RWPE1 (cell line): Measurements from ENCODE around the gene DHX58.
A peak's percentile ranks its signal among the peaks of the same experiment; 100 is the strongest.
"Not testable (repeated sequence)": the region's sequence is repeated elsewhere in the genome, so short reads cannot be mapped to it uniquely, and the experiment has no call there.

Experiments
- CTCF ChIA-PET: fragments of 350-600 bp; sonication (Branson Sonifier 250); formaldehyde crosslinking; extraction: SDS; loops from one replicate; lab custom pipeline; 2021; lab: Yijun Ruan, JAX
- POLR2A ChIA-PET: fragments of 400-600 bp; formaldehyde crosslinking; extraction: SDS; loops from one replicate; lab custom pipeline; 2020; ENCODE audit warnings: antibody characterized with exemption; ENCODE audit not compliant: low non-redundant PET; lab: Yijun Ruan, JAX
- DNase-seq: peaks from one replicate; pipeline ENCODE4 v3.0.0; 2012; ENCODE audit warnings: low spot score
- H3K27ac ChIP-seq: fragments of 450-650 bp; 2 replicates; pipeline ENCODE4 v1.5.1; 2017
- TF ChIP-seq, protein P1 (sequence below): fragments of 450-650 bp; conservative IDR thresholded peaks from 2 replicates; pipeline ENCODE4 v1.5.1; 2017; ENCODE audit warnings: low read depth, mild to moderate bottlenecking

DHX58 gene

DNA sequence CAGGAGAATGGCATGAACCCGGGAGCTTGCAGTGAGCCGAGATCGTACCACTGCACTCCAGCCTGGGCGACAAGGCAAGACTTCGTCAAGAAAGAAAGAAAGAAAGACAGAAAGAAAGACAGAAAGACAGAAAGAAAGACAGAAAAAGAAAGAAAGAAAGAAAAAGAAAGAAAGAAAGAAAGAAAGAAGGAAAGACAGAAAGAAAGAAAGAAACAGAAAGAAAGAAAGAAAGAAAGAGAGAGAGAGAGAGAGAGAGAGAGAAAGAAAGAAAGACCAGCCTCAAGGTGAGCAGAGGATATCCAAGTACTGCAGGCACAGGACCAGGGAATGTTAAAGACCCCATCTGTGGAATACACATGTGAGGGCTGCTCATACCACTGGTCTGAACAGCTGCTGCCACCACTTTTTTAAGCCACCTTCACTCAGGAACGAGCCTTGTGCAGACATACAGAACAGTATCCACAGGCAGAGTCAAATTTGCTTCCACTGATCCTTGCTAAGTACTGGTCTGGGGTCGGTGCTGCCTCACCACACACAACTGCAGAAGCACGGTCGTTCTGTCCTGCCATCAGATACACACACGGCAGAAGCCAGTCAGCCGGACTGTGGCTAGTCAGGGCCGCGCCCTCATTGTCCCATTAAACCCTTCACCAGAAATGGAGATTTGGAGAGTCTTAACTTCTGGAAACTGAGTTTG lies 34.5 kb upstream of the DHX58 start:
- no peak overlapping the region for H3K27ac ChIP-seq
- CTCF ChIA-PET: no interaction called here
- no peak for DNase-seq
- POLR2A ChIA-PET: no interaction called here
- TF ChIP-seq, protein P1, sequence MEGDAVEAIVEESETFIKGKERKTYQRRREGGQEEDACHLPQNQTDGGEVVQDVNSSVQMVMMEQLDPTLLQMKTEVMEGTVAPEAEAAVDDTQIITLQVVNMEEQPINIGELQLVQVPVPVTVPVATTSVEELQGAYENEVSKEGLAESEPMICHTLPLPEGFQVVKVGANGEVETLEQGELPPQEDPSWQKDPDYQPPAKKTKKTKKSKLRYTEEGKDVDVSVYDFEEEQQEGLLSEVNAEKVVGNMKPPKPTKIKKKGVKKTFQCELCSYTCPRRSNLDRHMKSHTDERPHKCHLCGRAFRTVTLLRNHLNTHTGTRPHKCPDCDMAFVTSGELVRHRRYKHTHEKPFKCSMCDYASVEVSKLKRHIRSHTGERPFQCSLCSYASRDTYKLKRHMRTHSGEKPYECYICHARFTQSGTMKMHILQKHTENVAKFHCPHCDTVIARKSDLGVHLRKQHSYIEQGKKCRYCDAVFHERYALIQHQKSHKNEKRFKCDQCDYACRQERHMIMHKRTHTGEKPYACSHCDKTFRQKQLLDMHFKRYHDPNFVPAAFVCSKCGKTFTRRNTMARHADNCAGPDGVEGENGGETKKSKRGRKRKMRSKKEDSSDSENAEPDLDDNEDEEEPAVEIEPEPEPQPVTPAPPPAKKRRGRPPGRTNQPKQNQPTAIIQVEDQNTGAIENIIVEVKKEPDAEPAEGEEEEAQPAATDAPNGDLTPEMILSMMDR: no peak

DNA sequence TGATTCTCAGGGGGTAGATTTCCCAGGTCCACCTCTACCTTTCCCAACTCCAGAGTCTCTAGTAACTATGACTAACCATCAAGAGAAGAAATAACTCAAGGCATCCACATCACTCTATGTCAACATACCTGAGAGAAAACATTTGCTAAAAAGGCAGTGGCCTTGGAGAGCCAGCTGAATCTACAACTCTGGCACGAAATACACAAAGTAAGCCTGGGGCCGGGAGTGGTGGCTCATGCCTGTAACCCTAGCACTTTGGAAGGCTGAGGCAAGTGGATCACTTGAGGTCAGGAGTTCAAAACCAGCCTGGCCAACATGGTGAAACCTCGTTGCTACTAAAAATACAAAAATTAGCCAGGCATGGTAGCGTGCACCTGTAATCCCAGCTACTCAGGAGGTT lies 30.6 kb upstream of the DHX58 start:
- CTCF ChIA-PET: interaction anchor here (1.0 kb wide), 1 partner anchor 11 kb away, joined by 4 read pairs; no protein-coding TSS in a partner anchor
- H3K27ac ChIP-seq, POLR2A ChIA-PET, DNase-seq: not testable (repeated sequence)

DNA sequence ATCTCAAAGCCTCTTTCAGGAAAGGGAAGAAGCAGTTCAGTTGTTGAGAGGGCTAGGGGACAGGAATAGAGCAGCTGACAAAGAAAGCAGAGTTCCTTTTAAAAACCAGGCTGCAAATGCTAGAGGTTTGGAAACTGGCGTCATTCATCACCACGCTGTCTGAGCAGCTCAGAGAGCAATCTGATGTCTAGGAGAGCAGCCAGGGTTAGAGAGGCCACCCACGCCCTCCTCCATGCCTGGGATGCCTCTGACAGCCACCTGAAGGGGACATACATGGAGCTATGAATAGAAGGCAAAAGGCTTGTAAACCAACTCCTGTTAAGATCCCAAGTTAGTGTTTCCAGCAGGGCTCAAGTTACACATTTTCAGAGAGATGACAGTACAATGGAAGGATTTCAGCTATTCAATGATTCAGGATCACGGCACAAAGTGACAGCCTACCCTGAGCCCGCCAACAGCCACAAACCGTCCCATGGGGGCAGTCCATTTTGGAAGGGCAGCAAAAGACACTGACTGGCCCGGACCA lies 29.9 kb upstream of the DHX58 start:
- no peak for DNase-seq
- ChIA-PET POLR2A (no interaction called here), CTCF (interaction anchor here (1.0 kb wide), 1 partner anchor 10 kb away, joined by 4 read pairs; no protein-coding TSS in a partner anchor)
- no peak overlapping the region for H3K27ac ChIP-seq
- TF ChIP-seq, protein P1: no peak

DNA sequence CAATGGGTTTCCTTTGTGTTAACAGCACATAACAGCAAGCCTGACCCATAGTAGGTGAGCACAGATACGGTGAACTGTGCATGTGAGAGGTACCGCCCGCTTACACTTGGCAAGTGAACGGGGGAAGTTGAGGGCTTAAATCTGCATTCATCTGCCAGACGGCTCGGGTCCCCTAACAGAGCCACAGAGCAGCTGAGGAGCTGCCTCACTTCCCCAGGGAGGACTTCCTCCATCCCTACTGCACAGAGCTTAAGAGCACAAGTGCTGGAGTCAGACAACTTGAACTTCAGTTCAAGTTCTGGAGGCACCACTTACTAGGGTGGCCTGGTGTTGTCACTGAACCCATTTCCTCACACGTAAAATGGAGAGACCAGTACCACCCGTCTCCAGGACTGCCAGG lies 28.9 kb upstream of the DHX58 start:
- ChIA-PET POLR2A (no interaction called here), CTCF (no interaction called here)
- TF ChIP-seq, protein P1: no peak
- DNase-seq: no peak
- no peak overlapping the region for H3K27ac ChIP-seq

DNA sequence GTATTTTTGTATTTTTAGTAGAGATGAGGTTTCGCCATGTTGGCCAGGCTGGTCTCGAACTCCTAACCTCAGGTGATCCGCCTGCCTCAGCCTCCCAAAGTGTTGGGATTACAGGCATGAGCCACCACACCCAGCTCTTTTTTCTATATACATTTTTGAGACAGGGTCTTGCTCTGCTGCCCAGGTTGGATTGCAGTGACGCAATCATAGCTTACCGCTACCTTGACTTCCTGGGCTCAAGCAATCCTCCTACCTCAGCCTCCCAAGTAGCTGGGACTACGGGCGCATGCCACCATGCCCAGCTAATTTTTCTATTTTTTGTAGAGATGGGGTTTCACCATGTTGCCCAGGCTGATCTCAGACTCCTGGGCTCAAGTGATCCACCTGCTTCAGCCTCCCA lies 28.2 kb upstream of the DHX58 start:
- CTCF ChIA-PET, POLR2A ChIA-PET, DNase-seq, H3K27ac ChIP-seq: not testable (repeated sequence)

DNA sequence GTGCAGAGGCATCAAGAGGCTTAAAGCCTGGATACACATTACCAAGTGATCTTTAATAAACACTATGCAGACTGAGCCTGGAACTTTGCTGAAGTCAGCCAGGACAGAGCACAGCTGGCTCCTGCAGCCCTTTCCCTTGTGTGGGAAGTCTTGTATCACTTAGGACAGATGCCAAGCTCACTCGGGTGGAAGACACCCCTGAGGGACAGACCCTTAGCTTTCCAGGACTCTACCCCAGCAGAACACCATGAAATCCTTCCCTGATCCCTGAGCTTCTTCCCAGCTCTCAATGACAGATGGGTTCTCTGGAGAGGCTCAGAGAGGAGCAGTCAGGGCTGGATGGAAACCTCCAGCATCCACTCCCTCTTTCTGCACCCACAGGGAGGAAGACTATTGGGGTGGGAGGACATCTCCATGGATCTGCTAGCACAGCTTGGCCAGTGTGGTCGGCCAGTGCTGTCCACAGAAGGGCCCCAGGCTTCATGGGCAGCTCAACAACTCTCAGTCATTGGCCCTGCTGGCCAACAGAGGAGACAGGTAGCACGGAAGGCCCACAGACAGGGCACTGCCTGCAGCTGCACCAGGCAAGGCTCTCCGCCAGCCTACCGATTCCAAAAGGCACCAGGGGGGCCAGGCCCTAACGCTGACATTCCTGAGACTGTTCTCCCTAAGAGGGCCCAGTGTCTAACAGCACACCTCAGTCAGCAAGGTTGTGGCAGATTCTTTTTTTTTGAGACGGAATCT lies 26.4 kb upstream of the DHX58 start:
- CTCF ChIA-PET: no interaction called here
- POLR2A ChIA-PET: no interaction called here
- TF ChIP-seq, protein P1: no peak
- no peak for DNase-seq
- peak overlapping the region; percentile 17; the same call in 1 of the 2 replicates for H3K27ac ChIP-seq

DNA sequence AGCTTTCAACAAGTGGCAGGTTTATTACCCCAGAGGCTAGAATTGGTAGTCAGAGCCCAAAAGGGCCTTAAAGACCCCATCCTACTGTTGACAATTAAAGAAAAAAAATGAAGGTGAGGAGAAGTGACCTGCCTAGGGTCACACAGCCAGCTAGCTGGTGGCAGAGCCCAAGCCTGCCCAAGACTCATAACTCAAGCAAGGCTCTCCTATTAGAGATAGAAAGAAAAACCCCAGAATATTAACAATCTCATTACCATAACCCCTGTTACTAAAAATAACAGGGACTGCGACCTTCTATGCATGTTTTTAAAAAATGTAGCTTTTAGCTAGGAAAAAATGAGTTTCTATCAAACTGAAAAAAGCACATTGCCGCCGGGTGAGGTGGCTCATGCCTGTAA lies 24.1 kb upstream of the DHX58 start:
- TF ChIP-seq, protein P1: no peak
- DNase-seq: no peak
- H3K27ac ChIP-seq: peak overlapping the region; percentile 67; the same call in 1 of the 2 replicates
- ChIA-PET CTCF (interaction anchor here (0.5 kb wide), 1 partner anchor 45 kb away, joined by 4 read pairs; no protein-coding TSS in a partner anchor), POLR2A (no interaction called here)
